Activated CD8-positive, alpha-beta memory T cell treated with anti-CD3 and anti-CD28 coated beads, Interleukin-2, amount 50 U/mL, for 24 hours (primary cell): Measurements from ENCODE around the gene TICRR.

Experiments
- DNase-seq: peaks from one replicate; pipeline ENCODE4 v3.0.0-alpha.2; 2020; ENCODE audit errors: extremely low read depth

Gene TICRR

GRCh38 chr15:89673165-89673512 is 97.9 kb downstream of the TICRR start:
- no peak for DNase-seq

GRCh38 chr15:89674526-89674925 is 99.3 kb downstream of the TICRR start:
- DNase-seq: no peak

GRCh38 chr15:89675606-89676005 is 100.3 kb downstream of the TICRR start:
- no peak for DNase-seq

- DNase-seq: no peak
These were observed 102.1 kb downstream of the TICRR start for GRCh38 chr15:89677381-89677780.
